Measurements from ENCODE around the gene HECW1.
"Not testable (repeated sequence)": the region's sequence is repeated elsewhere in the genome, so short reads cannot be mapped to it uniquely, and the experiment has no call there.

HECW1 gene

GRCh38 chr7:43111630-43112458, 603 bp upstream of the HECW1 start:
- DNase-seq (ENCODE audit: low read depth in 1 of 2, low spot score in 1 of 2): no peak

- DNase-seq (ENCODE audit: low read depth in 1 of 2, low spot score in 1 of 2): no peak
Observed at GRCh38 chr7:43112941-43113621, 634 bp downstream of the HECW1 start.

DNA sequence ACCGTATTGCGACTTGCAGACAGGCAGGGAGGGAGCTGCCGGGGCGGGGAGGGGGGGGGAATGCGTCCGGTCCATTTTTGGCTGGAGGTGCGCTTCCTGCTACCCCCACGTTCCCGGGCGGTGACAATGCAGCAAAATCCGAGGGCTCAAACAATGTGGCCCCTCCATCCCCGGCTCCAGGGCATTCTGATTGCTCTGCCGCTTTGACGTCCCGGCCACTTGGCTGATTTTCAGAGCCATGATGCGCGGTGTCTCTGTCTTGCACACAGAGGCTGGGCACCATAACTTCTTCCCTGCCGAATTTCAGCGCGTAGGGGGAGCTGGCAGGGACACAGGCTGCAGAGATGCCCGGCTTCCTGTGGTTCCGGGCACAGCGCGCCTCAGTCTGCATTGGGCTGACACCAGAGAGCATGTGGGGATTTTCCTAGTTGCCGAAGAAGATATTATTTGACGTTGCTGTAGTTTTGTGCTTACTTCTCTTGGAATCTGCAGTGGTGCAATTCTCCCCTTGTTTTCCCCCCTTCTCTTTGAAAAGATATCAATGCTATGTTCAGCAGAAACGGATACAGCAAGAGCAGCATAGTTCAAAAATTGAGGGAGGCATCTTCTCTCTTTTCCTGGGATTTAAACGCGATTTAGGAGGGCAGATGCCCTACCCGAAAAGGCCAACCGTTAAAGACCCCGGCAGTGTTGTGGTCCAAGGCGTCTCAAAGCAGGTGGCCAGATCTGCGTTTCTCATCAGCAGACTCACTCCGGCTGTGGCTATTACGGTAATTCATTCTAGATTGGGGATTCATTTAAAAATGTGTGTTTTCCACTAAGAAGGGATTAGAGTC, 1.4 kb downstream of the HECW1 start:
- no peak for DNase-seq (ENCODE audit: low read depth in 1 of 2, low spot score in 1 of 2)

DNA sequence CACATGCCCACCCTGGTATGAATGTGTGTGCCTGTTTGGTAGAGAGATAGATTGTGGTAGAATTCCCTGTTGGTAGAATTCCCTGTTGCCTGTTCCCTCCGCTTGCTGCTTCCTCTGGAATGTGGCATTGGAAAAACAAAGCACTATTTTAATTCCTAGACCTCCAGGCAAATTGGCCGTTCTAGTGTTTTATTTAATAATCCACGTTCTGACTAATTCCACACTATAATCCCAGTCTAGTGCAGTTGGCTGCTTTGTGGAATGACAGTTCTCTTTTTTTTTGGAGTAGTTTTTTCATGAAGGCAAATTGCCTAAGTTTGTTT, 2.0 kb downstream of the HECW1 start:
- no peak for DNase-seq (ENCODE audit: low read depth in 1 of 2, low spot score in 1 of 2)

DNA sequence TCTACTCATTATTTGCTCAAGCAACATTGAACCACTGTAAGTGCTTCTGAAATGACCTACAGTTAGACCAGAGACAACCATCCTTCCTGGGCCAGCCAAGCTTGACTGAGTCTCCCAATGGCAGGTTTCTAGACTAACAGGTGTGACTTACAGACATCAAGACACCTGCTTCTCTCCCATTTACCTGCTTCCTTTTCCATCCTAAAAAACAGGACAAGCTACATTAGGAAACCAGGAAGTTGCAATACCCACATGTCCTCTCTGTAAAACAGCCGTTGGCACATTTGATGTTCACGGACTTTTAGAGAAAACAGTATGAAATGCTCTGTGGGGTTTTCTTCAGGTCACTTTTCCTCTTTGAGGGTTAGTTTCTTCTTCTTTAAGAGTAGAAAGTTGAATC, 4.0 kb downstream of the HECW1 start:
- DNase-seq (ENCODE audit: low read depth in 1 of 2, low spot score in 1 of 2): no peak

DNA sequence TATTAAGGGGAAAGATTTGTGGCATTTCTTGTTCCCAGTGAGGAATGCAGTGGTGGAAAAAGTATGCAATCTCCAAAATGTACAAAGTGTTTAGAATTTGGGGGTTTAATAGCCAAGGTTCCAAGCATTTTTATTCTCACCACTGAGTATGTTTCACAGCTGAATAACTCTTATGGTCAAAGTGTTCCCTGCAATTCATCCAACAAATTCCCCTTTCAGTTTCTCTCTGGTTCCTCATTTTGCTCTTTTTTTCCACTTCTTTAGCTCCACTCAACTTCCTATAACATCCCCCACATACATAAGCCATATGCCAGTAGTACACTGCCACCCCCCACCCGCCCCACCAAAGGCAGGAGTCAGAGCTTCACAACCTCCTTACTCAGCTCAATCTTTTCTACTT, 4.6 kb downstream of the HECW1 start:
- no peak for DNase-seq (ENCODE audit: low read depth in 1 of 2, low spot score in 1 of 2)

GRCh38 chr7:43117861-43118260, 5.4 kb downstream of the HECW1 start:
- no peak for DNase-seq (ENCODE audit: low read depth in 1 of 2, low spot score in 1 of 2)

GRCh38 chr7:43118313-43118712, 5.9 kb downstream of the HECW1 start:
- no peak for DNase-seq (ENCODE audit: low read depth in 1 of 2, low spot score in 1 of 2)

- DNase-seq (ENCODE audit: low read depth in 1 of 2, low spot score in 1 of 2): no peak
Observed at GRCh38 chr7:43119371-43120075, 7.1 kb downstream of the HECW1 start.

DNA sequence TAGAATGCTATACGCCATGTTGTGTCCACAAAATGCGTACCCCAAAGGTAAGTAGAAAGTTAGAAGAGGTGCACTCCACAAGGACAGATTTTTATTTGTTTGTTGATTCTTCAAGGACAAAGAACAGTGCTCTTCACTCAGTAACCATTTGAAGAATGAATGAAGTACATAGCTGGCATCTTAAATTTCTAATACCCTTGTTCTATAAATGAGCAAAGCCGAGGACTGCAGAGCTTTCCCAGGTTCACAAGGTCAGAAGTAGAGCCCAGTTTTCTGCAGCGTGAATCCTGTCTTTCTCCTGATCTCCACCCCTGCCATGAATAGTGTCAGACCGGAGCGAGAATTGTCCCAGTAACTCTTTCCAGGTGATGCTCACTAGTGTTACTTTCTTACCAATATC, 9.5 kb downstream of the HECW1 start:
- DNase-seq (ENCODE audit: low read depth in 1 of 2, low spot score in 1 of 2): no peak

- no peak for DNase-seq (ENCODE audit: low read depth in 1 of 2, low spot score in 1 of 2)
Observed at GRCh38 chr7:43123457-43123856, 11.0 kb downstream of the HECW1 start.

DNA sequence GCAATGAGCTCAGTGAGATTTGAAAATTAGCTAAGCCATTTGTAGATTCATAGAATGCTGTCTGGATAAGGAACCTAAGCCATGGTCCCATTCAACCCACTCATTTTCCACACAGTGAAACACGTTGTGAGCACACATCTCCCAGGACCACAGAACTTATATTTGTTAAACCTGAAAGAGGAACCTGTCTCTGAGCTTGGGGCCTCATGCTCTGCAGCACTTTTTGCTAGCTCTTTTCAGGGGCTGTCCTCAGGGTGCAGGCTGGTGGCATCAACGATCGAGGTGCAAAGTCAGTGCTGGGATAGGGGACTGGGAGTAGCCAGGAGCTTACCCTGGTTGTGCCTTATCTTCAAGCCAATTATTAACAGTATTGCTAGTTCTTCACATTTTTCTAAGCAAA, 11.9 kb downstream of the HECW1 start:
- no peak for DNase-seq (ENCODE audit: low read depth in 1 of 2, low spot score in 1 of 2)

GRCh38 chr7:43130347-43130746, 17.9 kb downstream of the HECW1 start:
- DNase-seq (ENCODE audit: low read depth in 1 of 2, low spot score in 1 of 2): no peak

DNA sequence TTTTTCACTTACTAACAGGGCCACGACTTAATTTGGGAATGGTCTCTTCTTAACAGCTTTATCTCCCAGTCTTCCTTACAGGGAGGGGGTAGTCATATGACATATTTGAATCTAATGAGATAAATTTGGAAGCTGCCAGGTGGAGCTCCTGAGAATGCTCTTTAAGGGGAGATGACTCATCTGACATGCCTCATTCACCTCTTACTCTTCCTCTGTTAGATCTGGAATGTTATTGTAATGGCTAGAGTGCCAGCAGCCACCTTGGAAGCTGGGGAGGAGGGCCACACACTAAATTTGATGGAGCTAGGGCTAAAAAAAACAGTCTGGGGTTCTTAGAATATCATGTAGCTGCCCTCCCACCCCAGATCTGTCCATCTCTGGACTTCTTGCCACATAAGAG, 22.7 kb downstream of the HECW1 start:
- DNase-seq (ENCODE audit: low read depth in 1 of 2, low spot score in 1 of 2): no peak

- DNase-seq (ENCODE audit: low read depth in 1 of 2, low spot score in 1 of 2): no peak
Observed at GRCh38 chr7:43136064-43136463, 23.6 kb downstream of the HECW1 start.

DNA sequence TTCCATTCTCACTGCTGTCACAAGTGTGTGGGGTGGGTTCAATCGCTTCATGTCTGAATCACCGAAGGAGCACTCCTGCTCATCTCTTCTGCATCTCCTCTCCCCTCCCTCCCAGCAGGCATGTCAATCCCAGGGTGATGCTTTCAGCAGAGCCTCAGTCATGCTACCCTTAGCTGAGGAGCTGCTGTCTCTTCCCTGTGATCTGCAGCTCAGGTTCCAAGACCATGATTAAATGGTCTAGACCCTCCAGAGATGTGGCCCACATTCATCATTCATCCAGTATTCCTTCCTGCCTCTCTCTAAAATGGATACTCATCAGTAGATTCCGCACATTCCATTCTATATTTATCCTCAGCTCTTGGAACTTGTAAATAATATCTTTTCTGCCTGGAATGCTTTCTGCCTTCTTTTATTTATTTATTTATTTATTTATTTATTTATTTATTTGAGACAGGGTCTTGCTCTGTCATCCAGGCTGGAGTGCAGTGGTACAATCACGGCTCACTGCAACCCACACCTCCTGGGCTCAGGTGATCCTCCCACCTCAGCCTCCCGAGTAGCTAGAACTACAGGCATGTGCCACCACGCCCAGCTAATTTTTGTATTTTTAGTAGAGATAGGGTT, 24.8 kb downstream of the HECW1 start:
- DNase-seq (ENCODE audit: low read depth in 1 of 2, low spot score in 1 of 2): not testable (repeated sequence)

GRCh38 chr7:43137811-43138210, 25.4 kb downstream of the HECW1 start:
- DNase-seq (ENCODE audit: low read depth in 1 of 2, low spot score in 1 of 2): no peak

DNA sequence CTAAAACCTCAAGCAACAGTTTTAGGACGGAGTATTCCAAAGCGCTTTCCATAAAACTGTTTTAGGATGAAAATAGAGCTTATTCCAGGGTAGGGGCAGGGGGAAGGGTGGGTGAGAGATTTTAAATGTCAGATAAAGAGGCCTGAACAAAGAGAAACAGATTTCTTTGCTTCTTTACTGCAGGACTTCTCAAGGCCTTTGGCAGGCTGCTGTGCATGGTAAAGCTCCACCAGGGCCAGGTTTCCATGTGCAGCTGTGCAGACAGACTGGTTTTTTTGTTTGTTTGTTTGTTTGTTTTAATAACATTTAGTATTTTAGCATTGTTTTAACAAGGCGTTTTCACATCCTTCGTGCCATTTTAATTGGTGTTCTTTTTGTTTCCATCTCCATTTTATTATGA, 26.3 kb downstream of the HECW1 start:
- no peak for DNase-seq (ENCODE audit: low read depth in 1 of 2, low spot score in 1 of 2)

DNA sequence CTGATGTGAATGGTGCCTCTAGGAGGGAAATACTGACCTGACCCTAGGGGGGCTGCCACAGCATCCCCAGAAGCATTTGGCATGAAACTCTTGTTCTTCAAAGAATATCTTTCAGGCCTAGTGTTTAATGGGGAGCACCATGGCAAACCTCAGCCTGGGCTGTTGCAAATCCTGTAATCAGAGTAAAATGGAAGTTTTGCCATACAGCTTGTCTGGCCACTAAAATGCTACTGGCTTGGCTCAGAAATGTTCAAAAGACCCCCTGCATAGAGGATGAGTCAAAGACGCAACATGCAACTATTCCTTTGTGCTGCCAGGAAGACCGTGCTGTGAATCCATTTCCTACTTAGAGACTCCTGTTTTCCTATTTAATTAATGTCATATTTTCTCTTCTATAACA, 26.7 kb downstream of the HECW1 start:
- no peak for DNase-seq (ENCODE audit: low read depth in 1 of 2, low spot score in 1 of 2)

DNA sequence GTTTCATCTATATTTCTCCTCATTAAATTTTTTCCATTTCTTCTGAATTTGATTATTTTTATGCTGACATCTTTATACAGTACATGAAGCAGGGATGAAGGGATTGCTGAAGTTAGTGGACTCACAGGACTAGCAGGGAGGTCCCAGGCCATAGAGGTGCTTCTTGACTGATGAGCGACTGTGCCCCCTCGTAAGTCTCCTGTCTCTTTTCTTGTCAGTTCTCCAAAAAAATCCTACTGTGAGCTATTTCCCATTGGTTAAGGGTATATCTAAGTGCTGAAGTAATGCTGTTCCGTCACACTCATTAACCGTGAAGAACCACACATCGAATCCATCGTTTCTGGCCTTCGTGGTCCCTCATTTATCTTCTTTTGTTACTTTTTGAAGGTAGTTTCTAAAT, 27.7 kb downstream of the HECW1 start:
- no peak for DNase-seq (ENCODE audit: low read depth in 1 of 2, low spot score in 1 of 2)

DNA sequence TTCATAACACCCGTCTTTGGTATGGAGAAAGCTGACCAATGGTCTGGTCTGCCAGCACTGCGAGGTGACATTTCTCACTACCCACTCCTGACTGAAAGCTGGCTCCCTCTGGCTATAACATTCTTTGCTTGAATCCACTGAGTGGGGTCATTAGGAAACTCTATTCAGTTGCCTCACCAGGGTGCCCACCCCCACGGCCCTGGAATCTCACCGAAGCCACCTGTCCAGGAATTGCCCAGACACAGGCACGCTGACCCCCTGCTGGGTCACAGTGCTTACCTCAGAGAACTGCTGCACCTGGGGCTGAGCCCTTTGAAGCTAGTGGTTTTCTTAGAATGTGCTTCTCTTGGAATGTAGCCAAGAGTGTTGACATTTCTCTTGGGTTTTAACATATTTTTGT, 28.6 kb downstream of the HECW1 start:
- DNase-seq (ENCODE audit: low read depth in 1 of 2, low spot score in 1 of 2): no peak

All from activated T-helper 1 cell treated with anti-CD3 and anti-CD28 coated beads, Interleukin-2, amount 50 U/mL, for 16 hours (primary cell).